Mammary epithelial cell (primary cell): Measurements from ENCODE around the gene BOK.
"Not testable (repeated sequence)": the region's sequence is repeated elsewhere in the genome, so short reads cannot be mapped to it uniquely, and the experiment has no call there.

Experiments used
- EZH2 ChIP-seq: IDR thresholded peaks from 2 replicates; pipeline ENCODE4 v1.6.1; 2012; ENCODE audit warnings: low read length, inconsistent platforms, borderline replicate concordance
- TF ChIP-seq, protein P1 (sequence below), 2 donors: IDR thresholded peaks in 1 of 2; conservative IDR thresholded peaks in 1 of 2; 2 replicates each; pipeline ENCODE4 v1.5.1; 2011 to 2012; ENCODE audit warnings: inconsistent platforms in 2 of 2, low read length in 2 of 2, mild to moderate bottlenecking in 2 of 2, control low read depth in 1 of 2, low read depth in 1 of 2; ENCODE audit not compliant: insufficient read depth in 1 of 2; ENCODE audit errors: extremely low read depth in 1 of 2

GRCh38 chr2:241566021-241566420, 7.5 kb downstream of the BOK start:
- TF ChIP-seq, protein P1, sequence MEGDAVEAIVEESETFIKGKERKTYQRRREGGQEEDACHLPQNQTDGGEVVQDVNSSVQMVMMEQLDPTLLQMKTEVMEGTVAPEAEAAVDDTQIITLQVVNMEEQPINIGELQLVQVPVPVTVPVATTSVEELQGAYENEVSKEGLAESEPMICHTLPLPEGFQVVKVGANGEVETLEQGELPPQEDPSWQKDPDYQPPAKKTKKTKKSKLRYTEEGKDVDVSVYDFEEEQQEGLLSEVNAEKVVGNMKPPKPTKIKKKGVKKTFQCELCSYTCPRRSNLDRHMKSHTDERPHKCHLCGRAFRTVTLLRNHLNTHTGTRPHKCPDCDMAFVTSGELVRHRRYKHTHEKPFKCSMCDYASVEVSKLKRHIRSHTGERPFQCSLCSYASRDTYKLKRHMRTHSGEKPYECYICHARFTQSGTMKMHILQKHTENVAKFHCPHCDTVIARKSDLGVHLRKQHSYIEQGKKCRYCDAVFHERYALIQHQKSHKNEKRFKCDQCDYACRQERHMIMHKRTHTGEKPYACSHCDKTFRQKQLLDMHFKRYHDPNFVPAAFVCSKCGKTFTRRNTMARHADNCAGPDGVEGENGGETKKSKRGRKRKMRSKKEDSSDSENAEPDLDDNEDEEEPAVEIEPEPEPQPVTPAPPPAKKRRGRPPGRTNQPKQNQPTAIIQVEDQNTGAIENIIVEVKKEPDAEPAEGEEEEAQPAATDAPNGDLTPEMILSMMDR (conservative IDR thresholded peaks at IDR 0.05 in 1 of 2, IDR thresholded peaks at IDR 0.05 in 1 of 2; ENCODE audit: extremely low read depth in 1 of 2, insufficient read depth in 1 of 2, low read depth in 1 of 2, low read length in 2 of 2): not testable (repeated sequence)
- not testable (repeated sequence) for TF ChIP-seq EZH2
